Adrenal gland (tissue), 12 donors: ENCODE measurements around the gene SIPA1. TPM values are rescaled to one million over a fixed set of nuclear protein-coding genes. Genes with fewer than 3 reads are reported as not detected.

Source experiments
- DNase-seq, 7 donors: peaks; one replicate each; pipeline ENCODE4 v3.0.0-alpha.2; 2019 to 2020
- H3K27ac ChIP-seq, 5 donors: fragments of 200-600 bp; sonication (generic) in 4 of 5; 1 replicate in 3 of 5; 2 replicates in 2 of 5; pipeline versions ENCODE4 v1.5.1 to v1.8.0; 2016 to 2020; ENCODE audit warnings: mild to moderate bottlenecking in 1 of 5
- H3K27me3 ChIP-seq: fragments of 200-600 bp; 2 replicates; pipeline ENCODE4 v1.8.0; 2021
- H3K36me3 ChIP-seq, 2 donors: fragments of 200-600 bp; replicated peaks in 1 of 2; 1 replicate in 1 of 2; 2 replicates in 1 of 2; pipeline versions ENCODE4 v1.5.1 to v1.8.0; 2018 to 2022
- H3K4me1 ChIP-seq, 2 donors: fragments of 200-600 bp; replicated peaks in 1 of 2; 1 replicate in 1 of 2; 2 replicates in 1 of 2; pipeline versions ENCODE4 v1.5.1 to v1.8.0; 2018 to 2021
- H3K4me3 ChIP-seq, 4 donors: fragments of 200-600 bp; sonication (generic) in 3 of 4; one replicate each; pipeline ENCODE4 v1.5.1; 2016 to 2018
- H3K9me3 ChIP-seq, 3 donors: fragments of 200-600 bp; sonication (generic) in 1 of 3; replicated peaks in 1 of 3; 1 replicate in 2 of 3; 2 replicates in 1 of 3; pipeline versions ENCODE4 v1.5.1 to v1.8.0; 2016 to 2021
- CTCF ChIP-seq, 6 experiments: fragments of 450-650 bp in 4 of 6; fragments of 200-600 bp in 2 of 6; sonication (generic) in 1 of 6; IDR thresholded peaks; 1 replicate in 5 of 6; 2 replicates in 1 of 6; pipeline versions ENCODE4 v1.5.1 to v1.8.0; 2016 to 2021; ENCODE audit warnings: antibody characterized with exemption in 6 of 6, mild to moderate bottlenecking in 2 of 6, moderate library complexity in 1 of 6
- POLR2A ChIP-seq, 2 donors: fragments of 450-650 bp; IDR thresholded peaks; one replicate each; pipeline ENCODE4 v1.6.1; 2017; ENCODE audit warnings: antibody characterized with exemption in 2 of 2, mild to moderate bottlenecking in 2 of 2, moderate library complexity in 1 of 2
- WGBS, 4 donors: extraction: QIAGEN DNeasy Blood & Tissue Kit in 2 of 4; methylation state at CpG; one replicate each; pipeline versions ENCODE4 v1.1.5 to v1.1.7; 2013 to 2017; 5-methylcytosine and 5-hydroxymethylcytosine counted together
- intact Hi-C, 2 donors: fragments of 100-400 bp; cut with DNase I; formaldehyde crosslinking; loops; one replicate each; pipeline versions ENCODE4 v1.14.1 to v1.15.0; 2022 to 2023
- polyA plus RNA-seq, 3 donors: library from polyadenylated mRNA; stranded (reverse); fragments of 200-250 nt in 2 of 3; fragments of 350-450 nt in 1 of 3; fragmentation: Illumina TruSeq in 1 of 3; extraction: RNeasy Lipid Tissue Mini Kit (QIAGEN cat#74804) in 1 of 3; gene quantifications; one replicate each; pipeline ENCODE4 v1.2.3, GENCODE V29; 2013 to 2014
- total RNA-seq, 9 donors: library from RNA; depleted of rRNA in 4 of 9; stranded (reverse); fragments of >200 nt in 4 of 9; fragments of 120-200 nt in 1 of 9; fragmentation: NEBNext Ultra II Directional in 1 of 9; extraction: Animal tissue kit (Norgen Biotek cat#: 25700) in 1 of 9; gene quantifications; one replicate each; pipeline versions ENCODE4 v1.1.0 to v1.2.4, GENCODE V29; 2013 to 2023
- donor health status: healthy with polysubstance abuse.
- donor health status: Bipolar disorder and iron deficiency.
- donor health status: DM: yes; HTN: yes; CAD: no.
- donor health status: DM: no; HTN: no; CAD: no.
- donor health status: DM: no; HTN: no; CAD: no.
- donor health status: DM: yes; HTN: yes; CAD: no.

SIPA1 gene
- total and polyA plus RNA-seq, 12 donors: 8.7 to 377 (median 76.3) TPM

GRCh38 chr11:65654375-65655349 is 16.8 kb downstream of the SIPA1 start:
- Histone ChIP-seq H3K4me1 (peaks cover 13 to 30% of the 10 kb centered on the region in 2 donors), H3K4me3 (no peak overlapping the region)
- peak in 5 of 7 donors; percentile 10 to 34 (median 22) for DNase-seq

GRCh38 chr11:65655570-65656332 is 17.9 kb downstream of the SIPA1 start:
- peak in 6 of 7 donors; percentile 12 to 52 (median 20) for DNase-seq
- no peaks in the 10 kb centered on the region for H3K9me3 ChIP-seq
- intact Hi-C loops: no loop called here
- no peaks in the 10 kb centered on the region for H3K27me3 ChIP-seq
- WGBS, 4 donors: 83 to 88% (median 85%) methylated on average over 15 to 16 of the region's 16 CpGs
- no peak overlapping the region for H3K4me3 ChIP-seq
- peaks cover 0 to 69% of the 10 kb centered on the region in 2 donors for H3K36me3 ChIP-seq
- H3K4me1 ChIP-seq: peaks cover 13 to 30% of the 10 kb centered on the region in 2 donors
- TF ChIP-seq CTCF (IDR thresholded peaks at IDR 0.05): no peak
- no peak for TF ChIP-seq POLR2A (IDR thresholded peaks at IDR 0.05)
- H3K27ac ChIP-seq: no peak overlapping the region

More at GRCh38 chr11:65654375-65655349, 16.8 kb downstream of the SIPA1 start:
- TF ChIP-seq POLR2A (IDR thresholded peaks at IDR 0.05): no peak
- no peak for TF ChIP-seq CTCF (IDR thresholded peaks at IDR 0.05)
- Histone ChIP-seq H3K27me3 (no peaks in the 10 kb centered on the region), H3K9me3 (no peaks in the 10 kb centered on the region), H3K36me3 (peaks cover 0 to 69% of the 10 kb centered on the region in 2 donors), H3K27ac (peak overlapping the region in 2 of 5 donors; percentile 1 to 95)
- 85 to 92% (median 88%) methylated on average over 6 to 14 of the region's 14 CpGs for WGBS, 4 donors
- intact Hi-C loops: no loop called here

- TF ChIP-seq CTCF (IDR thresholded peaks at IDR 0.05) (no peak), POLR2A (IDR thresholded peaks at IDR 0.05) (no peak)
- DNase-seq: no peak
- H3K27ac ChIP-seq: no peak overlapping the region
- intact Hi-C loops: no loop called here
- H3K36me3 ChIP-seq: peaks cover 0 to 74% of the 10 kb centered on the region in 2 donors
- H3K27me3 ChIP-seq: no peaks in the 10 kb centered on the region
- H3K4me3 ChIP-seq: no peak overlapping the region
- no peaks in the 10 kb centered on the region for H3K9me3 ChIP-seq
- 83 to 91% (median 89%) methylated on average over 7 of the region's 7 CpGs for WGBS, 4 donors
- peaks cover 15 to 26% of the 10 kb centered on the region in 2 donors for H3K4me1 ChIP-seq
Observed at GRCh38 chr11:65657426-65657825, 19.5 kb downstream of the SIPA1 start.
